NCI-H1105 (cell line): Measurements from ENCODE around the gene BTBD7.
"Not testable (repeated sequence)": the region's sequence is repeated elsewhere in the genome, so short reads cannot be mapped to it uniquely, and the experiment has no call there.

ENCODE experiments used
- DNase-seq: peaks from one replicate; lab custom pipeline; 2025; lab: John Stamatoyannopoulos, UW

Gene BTBD7

DNA sequence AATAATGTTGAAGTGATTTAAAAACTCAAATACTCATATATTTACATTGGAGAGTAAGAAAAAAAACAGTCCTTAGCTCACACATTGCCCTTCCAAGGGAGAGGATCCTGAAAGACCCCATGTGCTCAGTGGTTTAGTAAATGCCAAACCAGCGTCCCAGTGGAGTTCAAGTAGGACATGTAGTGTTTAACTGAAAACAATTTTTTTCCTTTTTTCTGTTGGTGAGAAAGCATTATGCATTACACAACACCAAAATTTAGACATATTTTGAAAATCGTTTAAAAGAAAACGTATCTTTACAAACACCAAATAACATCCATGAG lies 92.2 kb downstream of the BTBD7 start:
- DNase-seq = no peak

DNA sequence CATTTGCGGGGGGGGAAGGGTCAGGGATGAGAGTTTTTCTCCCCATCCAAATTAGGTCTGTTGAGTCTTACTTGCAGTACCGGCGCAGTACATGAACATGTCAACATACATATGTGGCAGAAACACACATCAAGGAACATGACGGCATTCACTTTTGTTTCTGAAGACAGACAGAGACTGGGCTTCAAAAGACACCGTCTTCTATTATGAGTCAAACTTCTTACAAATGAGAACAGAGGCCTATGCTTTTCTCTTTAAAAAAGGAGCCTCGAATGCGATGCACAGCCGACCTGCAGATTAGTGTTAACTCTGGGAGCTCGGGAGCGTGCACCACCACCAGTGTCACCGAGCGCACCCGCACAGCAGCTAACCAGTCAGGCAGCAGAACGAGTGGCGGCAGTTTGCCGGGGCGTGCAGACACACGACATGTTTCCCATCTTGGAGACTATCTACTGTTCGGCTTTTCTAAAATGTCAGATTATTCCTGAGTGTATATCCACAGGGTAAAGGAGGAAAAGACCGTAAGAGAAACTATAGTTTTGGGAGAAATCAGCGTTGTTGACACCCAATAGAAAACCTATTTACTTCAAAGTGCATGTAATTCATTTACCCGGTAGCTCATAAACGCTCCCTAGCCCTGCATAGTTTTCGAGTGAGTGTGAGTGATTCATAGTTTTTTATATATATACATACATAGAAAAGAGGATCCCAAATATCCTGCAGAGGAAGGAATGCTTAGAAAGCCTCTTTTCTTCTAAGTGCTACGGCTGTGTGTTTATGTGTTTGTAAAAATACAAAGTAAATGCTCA lies 92.8 kb downstream of the BTBD7 start:
- DNase-seq = no peak

DNA sequence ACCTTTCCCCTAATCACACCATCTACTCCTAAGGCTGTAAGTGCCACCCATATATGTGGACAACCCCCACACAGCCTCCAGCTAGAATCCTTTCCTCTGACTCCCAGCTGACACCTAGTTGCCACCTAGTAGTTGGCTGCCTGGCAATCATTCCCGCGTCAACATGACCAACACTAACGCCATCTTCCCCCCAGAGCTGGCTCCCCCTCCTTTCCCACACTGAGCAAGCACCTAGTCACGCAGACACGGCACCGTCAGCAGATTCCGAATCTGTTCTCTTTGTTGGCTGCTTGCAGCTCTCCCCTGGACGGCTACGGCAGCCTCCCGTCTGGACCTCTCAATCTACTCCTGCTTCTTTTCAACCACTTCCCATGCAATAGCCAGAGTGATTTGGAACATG lies 98.0 kb downstream of the BTBD7 start:
- DNase-seq = no peak

DNA sequence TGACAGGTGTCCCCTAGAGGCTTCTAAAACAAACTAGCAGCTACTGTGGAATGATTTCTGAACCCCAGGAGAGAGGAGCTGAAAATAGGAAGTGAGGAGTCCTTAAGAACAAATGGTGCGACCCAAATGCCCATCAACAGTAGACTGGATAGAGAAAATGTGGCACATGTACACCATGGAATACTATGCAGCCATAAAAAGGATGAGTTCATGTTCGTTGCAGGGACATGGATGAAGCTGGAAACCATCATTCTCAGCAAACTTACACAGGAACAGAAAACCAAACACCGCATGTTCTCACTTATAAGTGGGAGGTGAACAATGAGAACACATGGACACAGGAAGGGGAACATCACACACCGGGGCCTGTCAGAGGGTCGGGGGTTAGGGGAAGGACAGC lies 99.8 kb downstream of the BTBD7 start:
- not testable (repeated sequence) for DNase-seq

DNA sequence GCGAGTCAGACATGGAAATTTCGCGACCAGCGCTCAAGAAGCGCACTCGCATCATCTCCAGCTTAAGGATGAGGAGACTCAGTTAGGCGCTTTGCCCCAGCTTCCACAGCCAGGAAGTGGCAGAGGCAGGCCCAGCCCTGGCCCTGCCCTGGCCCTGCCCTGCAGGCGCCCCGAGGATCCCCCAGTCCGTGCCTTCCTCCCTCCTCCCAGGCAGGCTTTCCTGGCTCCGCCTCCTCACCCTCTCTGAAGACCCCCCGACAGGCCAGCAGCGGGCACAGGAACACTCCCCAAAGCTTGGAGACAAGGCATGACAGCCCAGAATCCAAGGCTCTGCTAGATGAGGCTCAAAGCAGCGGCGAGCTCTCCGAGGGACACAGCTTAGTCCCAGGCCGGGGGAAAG lies 100.7 kb downstream of the BTBD7 start:
- DNase-seq = no peak

DNA sequence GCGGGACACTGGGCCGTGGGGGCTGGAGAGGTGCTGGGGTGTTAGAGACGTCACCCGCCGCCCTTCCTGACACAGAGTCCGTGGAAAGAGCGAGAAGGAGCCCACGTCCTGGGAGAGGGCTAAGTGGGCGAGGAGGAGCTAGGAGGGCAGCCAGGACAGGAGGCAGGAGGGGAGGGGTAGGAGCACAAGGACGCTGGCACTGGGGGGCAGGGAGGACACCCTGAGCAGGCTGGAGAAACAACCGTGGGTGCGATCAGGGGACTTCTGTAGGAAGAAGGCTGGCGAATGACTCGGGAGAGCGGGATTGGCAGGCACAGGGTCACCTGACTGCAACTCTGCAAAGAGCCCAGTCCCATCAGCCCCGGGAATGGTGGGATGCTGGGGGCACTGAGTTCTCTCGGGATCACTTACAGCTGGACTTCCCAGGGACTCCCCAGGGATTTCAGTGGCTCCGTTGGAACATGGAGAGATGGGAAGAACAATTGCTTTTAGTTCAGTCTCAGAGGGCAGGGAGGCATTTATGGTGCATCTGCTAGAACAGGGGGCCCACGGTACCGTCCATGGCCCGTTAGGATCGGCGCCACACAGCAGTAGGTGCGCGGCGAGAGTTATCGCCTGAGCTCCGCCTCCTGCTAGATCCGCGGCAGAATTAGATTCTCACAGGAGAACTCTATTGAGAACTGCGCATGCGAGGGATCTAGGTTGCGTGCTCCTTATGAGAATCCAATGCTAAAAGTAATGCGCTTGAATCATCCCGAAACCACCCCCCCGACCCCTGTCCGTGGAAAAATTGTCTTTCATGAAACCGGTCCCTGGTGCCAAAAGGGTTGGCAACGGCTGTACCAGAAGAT lies 101.5 kb downstream of the BTBD7 start:
- peak; percentile 24 for DNase-seq

DNA sequence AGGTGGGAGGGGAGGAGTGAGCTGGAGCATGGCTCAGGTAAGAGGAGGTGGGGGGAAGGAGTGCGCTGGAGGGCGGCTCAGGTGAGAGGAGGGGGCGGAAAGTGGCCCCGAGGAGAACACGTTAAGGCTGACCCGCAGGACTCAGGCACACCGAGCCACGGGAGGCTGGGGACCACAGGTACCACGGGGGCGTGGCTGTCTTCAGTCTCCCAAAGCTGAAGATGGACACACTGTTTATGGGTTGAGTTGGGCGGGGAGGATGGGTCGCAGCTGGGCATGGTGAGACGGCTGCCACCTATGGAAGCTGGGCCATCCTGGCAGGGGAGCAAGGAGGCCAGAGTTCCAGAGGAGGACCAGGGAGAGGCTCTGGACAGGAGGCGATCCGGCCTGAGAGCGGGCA lies 102.3 kb downstream of the BTBD7 start:
- no peak for DNase-seq

DNA sequence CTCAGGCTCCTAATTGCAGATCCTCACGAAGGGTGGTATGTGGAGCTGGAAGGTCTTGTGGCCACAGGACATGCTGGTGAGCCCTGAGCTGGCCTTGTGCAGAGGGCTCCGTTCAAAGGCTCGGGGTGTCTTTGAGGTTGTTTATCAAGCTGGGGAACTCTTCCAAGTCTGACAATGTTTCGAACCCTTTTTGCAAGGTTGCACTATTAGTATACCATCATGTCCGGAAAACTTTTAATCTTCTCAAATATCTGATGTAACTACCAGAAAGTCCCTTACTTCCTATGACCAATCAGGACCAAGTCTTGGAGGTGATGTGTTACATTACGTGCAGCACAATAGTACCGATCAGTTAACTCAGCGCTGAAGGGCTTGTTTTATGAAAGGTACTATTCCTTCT lies 104.3 kb downstream of the BTBD7 start:
- DNase-seq = no peak

DNA sequence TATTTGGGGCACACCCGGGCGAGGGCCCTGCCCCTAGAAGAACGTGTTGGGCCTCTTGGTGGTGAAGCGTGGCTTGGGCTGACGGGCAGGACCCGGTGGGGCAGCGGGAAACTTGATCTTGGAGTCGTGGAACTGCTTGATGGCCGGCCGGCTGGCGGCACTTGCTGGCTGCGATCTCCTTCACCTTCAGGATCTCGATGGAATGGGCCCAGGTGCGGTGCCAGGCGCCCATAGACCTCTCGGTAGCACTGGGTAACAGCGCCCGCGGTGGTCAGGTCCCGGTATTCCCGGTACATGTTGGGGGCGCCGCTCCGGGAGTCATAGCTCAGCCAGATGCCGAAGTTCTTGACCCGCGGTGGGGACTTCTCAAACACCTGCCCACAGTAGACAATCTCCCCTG lies 109.3 kb downstream of the BTBD7 start:
- no peak for DNase-seq

DNA sequence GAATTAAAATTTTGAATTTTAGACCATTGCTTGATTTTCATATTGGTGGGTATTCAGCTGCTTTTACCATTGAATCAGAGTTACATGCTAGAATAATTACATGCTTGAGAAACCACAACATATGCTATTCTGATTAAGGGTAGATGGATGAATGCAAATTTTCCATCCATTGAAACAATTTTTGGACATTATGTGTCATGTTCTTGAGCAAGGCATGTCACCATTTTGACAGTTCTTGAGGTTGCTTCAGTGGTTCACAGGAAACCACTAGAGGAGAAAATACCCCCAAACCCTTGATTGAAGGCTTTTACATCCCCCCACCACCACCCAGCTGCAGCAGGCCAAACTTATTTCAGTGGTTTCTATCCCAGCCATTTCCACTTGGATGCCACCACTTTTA lies 112.3 kb downstream of the BTBD7 start:
- DNase-seq = no peak

DNA sequence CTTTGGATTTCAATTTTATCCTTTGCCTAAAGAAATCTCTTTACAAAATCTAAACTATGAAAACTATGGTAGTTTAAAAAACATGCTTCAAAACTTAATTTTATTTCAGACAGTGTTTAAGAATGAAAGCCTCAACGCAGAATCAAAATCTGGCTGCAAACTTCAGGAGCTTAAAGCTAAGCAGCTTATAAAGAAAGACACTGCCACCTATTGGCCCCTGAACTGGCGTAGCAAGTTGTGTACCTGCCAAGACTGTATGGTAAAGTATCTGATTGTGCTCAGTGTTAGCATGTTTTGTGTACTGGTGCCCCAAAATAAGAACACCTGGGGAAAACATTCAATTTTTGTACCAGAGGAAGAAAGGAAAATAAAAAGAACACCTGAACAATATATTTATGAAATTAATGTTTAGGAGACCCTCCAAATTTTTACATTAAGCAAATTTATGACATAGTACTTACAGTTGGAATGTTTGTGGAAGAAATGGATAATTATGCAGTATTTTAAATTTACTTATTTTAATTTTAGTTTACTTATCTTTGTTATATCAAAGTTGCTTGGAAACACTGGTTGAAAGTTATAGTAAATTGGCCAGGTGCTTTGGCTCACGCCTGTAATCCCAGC lies 113.6 kb downstream of the BTBD7 start:
- peak; percentile 29 for DNase-seq

DNA sequence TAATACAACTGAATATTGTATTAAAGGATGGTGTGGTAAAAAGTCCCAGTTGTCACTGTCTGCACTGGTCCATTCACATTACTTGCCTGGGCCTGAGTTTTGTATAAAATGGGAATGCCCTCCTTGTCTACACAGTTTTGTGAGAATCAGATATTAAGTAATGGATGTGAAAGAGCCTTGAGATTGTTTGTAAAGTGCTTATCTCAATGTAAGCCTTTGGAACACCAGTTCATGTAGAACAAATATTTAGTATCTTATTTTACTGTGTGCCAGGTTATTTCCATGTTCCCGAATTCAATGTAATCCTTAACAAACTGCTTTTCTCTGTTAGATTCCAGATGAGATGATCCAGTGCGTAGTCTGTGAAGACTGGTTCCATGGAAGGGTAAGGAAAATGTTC lies 118.2 kb downstream of the BTBD7 start:
- no peak for DNase-seq

DNA sequence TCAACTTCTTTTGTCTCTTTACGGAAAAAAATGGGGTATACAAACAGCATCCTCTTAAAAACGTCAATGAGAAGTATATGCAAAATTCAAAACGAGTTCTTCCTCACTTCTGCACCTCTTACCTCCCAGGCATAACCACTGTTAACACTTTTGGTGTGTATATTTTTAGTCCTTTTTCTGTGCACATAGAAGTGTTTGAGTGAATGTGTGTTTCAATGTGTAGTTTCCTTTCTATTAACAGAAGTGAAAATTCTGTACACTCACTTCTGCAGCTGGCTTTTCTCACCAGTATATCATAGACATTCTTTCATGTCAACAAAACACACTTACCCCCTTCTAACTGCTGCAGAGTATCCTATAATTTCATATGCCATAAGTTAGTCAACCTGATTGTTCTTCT lies 120.4 kb downstream of the BTBD7 start:
- DNase-seq = no peak

DNA sequence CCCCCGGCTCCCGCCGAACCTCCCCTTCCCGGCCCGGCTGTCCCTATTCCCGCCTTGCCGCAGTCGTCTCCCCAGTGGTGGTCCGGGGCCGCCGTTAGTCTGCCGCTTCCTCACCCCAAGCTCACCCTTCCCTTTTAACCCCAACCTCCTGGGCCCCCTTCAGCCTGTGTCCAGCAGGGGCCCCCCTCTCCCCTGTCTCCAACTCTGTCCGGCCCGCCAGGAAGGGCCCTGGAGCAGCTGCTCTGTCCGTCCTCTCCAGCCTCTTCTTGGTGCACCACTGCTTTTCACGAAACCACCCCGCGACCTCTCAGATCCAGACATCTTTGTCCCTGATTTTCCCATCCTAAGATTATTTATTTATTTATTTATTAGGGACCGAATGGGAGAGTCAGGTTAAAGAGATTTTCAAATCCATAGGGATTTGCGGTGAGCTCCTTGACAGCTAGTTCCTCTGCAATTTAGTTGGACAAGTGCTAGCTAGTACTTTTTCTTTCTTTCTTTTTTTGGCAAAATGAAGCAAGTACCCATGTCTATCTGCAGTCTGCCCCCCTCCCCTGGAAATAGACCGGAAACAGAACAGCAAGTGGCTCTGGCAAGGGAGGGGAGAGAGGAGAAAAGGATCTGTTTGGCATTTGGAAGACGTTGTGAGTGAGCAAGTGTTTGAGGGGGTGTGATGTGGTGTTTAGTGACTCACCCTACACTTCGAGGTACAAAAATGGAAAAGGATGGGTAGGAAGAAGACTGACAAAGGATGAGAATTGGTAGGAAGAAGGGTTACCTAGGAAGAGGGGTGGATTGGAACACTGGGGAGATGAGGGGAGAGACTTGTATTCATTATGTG lies 125.1 kb downstream of the BTBD7 start:
- no peak for DNase-seq

DNA sequence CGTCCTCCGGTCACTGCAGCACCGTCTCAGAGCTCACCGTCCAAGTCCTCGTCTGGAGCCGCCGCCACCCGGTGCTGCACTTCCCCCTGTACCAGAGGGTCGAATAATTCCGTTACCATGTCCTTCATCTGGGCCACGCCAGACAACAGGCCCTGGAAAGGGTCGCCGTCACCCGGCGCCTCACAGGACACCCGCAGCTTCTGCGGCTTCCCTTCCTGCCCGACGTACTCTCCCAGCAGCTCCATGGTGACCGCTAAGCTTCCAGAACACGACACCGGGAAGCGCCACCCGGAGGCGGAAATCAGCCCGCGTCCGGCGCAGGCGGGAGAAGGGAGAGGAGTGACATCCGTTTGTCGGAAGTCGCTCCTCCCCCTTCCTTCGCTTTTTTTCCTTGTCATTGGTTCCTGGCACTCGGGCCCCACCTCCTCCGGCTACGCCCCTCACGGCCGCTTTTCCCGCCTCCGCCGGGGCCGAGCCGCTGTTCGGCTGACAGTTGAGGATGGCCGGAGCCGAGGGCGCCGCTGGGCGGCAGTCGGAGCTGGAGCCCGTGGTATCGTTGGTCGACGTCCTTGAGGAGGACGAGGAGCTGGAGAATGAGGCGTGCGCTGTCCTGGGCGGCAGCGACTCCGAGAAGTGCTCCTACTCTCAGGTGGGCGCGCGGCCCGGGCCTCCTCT lies 125.9 kb downstream of the BTBD7 start, which contains the start of the genes GON7 and UBR7:
Gene GON7, minus strand, starts transcription at position 273 of the 675 bp plus-strand sequence. Its CDS starts 28 bp downstream, at position 245.
Gene UBR7, plus strand, starts transcription at position 464 of the 675 bp plus-strand sequence. Its CDS starts 36 bp downstream, at position 500.
- peak; percentile 98 for DNase-seq

DNA sequence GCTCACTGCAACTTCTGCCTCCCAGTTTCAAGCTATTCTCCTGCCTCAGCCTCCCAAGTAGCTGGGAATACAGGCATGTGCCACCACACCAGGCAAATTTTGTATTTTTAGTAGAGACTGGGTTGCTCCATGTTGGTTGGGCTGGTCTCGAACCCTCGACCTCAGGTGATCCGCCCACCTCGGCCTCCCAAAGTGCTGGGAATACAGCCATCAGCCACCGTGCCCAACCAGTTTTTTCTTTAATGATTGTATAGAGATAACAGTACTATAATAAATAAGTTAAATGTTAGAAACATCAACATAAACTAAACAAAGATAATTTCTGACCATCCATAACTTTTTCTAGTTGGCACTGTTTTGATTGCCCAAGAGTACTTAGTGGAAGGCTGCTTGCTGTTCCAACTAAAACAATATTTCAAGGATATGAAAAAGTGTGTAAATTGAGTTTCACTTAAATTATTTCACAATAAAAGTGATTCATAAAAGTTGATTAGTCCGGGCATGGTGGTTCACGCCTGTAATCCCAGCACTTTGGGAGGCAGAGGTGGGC lies 131.6 kb downstream of the BTBD7 start:
- no peak for DNase-seq

DNA sequence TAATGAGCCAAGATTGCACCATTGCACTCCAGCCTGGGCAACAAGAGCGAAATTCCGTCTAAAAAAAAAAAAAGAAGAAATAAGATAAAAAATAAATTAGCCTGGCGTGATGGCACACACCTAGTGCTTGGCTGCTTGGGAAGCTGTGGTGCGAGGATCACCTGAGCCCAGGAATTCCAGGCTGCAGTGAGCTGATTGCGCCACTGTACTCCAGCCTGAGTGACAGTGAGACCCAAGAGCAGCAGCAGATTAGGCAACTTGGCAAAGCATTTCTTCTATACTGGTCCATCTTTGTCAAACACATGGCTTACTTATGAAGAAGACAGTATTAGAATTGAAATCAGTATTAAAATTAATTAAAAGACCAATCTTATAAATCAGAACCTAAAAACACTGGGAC lies 132.3 kb downstream of the BTBD7 start:
- no peak for DNase-seq

DNA sequence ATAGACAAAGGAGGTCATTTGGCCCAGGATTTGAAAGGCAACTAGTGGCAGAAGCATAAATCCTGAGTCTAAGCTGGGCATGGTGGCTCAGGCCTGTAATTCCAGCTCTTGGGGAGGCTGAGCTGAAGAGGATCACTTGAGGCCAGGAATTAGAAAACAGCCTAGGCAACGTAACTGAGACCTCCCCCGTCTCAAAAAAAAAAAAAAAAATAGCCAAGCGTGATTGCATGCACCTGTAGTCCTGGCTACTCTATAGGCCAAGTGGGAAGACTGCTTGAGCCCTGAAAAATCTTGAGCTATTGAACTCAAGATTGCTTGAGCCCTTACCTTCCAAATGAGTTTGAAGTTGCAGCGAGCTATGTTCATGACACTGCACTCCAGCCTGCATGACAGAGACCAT lies 133.8 kb downstream of the BTBD7 start:
- DNase-seq = no peak

DNA sequence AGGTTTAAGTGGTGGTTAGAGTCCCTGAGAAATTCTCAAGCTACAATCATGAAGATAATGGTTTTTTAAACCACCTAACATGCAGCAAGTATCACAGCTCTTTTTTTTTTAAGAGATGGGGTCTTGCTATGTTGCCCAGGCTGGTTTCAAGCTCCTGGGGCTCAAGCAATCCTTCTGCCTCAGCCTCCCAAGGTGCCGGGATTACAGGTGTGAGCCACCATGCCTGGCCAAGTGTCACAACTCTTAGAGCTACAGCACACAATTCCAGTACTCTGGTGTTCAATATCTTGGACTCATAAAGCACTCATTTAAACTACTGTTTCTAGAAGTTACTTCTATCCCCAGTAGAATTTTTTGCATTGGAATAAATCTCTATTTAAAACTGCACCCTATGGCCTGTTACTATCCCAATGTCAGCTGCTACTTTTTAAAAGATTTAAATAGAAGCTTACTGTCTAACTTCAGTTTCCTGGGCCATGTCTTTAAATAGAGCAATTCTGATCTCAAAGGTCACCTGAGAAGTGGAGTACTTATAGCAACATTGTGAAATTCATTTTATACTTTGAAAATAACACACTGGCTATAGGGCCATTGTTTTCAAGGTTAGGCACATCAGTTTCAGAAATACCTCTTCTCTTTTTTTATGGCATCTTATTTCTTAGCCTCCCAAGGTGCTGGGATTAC lies 137.4 kb downstream of the BTBD7 start:
- DNase-seq = no peak
